C4-2B (cell line): ENCODE measurements around the gene PHPT1.

Experiments
- ZFX ChIP-seq: fragments of 450-650 bp; IDR thresholded peaks from 2 replicates; pipeline ENCODE4 v1.6.1; 2017
- TF ChIP-seq, protein P1 (sequence below): fragments of 450-650 bp; conservative IDR thresholded peaks from 2 replicates; pipeline ENCODE4 v1.5.1; 2017; ENCODE audit warnings: mild to moderate bottlenecking

DNA sequence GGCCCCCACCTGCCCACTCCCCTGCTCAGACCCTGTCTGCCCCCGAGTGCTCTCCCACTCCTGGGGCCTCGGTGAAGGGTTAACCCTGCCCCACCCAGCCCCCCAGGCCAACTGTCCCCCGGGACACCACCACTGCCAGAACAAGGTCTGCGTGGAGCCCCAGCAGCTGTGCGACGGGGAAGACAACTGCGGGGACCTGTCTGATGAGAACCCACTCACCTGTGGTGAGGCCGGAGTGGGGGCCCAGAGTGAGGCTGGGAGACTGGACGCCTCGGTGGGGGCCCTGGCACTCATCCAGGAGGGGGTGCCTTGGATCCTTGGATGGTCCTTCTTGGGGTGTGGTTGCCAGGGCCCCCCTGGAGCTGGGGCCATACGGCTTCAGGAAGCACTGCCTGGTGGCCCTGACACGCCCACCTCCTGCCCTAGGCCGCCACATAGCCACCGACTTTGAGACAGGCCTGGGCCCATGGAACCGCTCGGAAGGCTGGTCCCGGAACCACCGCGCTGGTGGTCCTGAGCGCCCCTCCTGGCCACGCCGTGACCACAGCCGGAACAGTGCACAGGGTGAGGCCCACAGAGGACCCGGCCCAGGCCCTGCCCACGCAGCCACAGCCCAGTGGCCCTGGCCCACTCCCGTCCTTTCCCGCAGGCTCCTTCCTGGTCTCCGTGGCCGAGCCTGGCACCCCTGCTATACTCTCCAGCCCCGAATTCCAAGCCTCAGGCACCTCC is 5.1 kb downstream of the PHPT1 start:
- TF ChIP-seq, protein P1, sequence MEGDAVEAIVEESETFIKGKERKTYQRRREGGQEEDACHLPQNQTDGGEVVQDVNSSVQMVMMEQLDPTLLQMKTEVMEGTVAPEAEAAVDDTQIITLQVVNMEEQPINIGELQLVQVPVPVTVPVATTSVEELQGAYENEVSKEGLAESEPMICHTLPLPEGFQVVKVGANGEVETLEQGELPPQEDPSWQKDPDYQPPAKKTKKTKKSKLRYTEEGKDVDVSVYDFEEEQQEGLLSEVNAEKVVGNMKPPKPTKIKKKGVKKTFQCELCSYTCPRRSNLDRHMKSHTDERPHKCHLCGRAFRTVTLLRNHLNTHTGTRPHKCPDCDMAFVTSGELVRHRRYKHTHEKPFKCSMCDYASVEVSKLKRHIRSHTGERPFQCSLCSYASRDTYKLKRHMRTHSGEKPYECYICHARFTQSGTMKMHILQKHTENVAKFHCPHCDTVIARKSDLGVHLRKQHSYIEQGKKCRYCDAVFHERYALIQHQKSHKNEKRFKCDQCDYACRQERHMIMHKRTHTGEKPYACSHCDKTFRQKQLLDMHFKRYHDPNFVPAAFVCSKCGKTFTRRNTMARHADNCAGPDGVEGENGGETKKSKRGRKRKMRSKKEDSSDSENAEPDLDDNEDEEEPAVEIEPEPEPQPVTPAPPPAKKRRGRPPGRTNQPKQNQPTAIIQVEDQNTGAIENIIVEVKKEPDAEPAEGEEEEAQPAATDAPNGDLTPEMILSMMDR, result no peak
- no peak for TF ChIP-seq ZFX
